Measurements from ENCODE around the gene MAP3K13. TPM values are rescaled to one million over a fixed set of nuclear protein-coding genes. Genes with fewer than 3 reads are reported as not detected.
"Not testable (repeated sequence)": the region's sequence is repeated elsewhere in the genome, so short reads cannot be mapped to it uniquely, and the experiment has no call there.

MAP3K13 gene
- total RNA-seq, 1 donor from 2014 or later = 12.2 TPM

- Mint-ChIP-seq H3K9me3 (no peaks in the 10 kb centered on the region), H3K27me3 (ENCODE audit: insufficient read depth) (peaks cover 5% of the 10 kb centered on the region), H3K4me1 (ENCODE audit: low read depth) (peaks cover 4% of the 10 kb centered on the region), H3K27ac (no peak overlapping the region), H3K36me3 (ENCODE audit: low read depth) (no peaks in the 10 kb centered on the region), H3K4me3 (no peak overlapping the region)
- no peak for DNase-seq (ENCODE audit: low spot score)
- intact Hi-C loops (cut with micrococcal nuclease) = no loop called here
These were observed 53.6 kb downstream of the MAP3K13 start for GRCh38 chr3:185416513-185416912.

GRCh38 chr3:185418561-185418977, 55.6 kb downstream of the MAP3K13 start:
- H3K4me1 Mint-ChIP-seq (ENCODE audit: low read depth); intact Hi-C loops (cut with micrococcal nuclease); H3K4me3 Mint-ChIP-seq; H3K27me3 Mint-ChIP-seq (ENCODE audit: insufficient read depth); DNase-seq (ENCODE audit: low spot score); H3K36me3 Mint-ChIP-seq (ENCODE audit: low read depth); H3K9me3 Mint-ChIP-seq; H3K27ac Mint-ChIP-seq: not testable (repeated sequence)

GRCh38 chr3:185420762-185421161, 57.8 kb downstream of the MAP3K13 start:
- DNase-seq (ENCODE audit: low spot score) = no peak
- peaks cover 4% of the 10 kb centered on the region for H3K4me1 Mint-ChIP-seq (ENCODE audit: low read depth)
- intact Hi-C loops (cut with micrococcal nuclease) = no loop called here
- H3K4me3 Mint-ChIP-seq = no peak overlapping the region
- no peak overlapping the region for H3K27ac Mint-ChIP-seq
- H3K9me3 Mint-ChIP-seq = no peaks in the 10 kb centered on the region
- H3K27me3 Mint-ChIP-seq (ENCODE audit: insufficient read depth) = peaks cover 11% of the 10 kb centered on the region
- H3K36me3 Mint-ChIP-seq (ENCODE audit: low read depth) = no peaks in the 10 kb centered on the region

GRCh38 chr3:185421577-185422232, 58.8 kb downstream of the MAP3K13 start:
- no peak overlapping the region for H3K4me3 Mint-ChIP-seq
- DNase-seq (ENCODE audit: low spot score) = no peak
- no peak overlapping the region for H3K27ac Mint-ChIP-seq
- H3K36me3 Mint-ChIP-seq (ENCODE audit: low read depth) = no peaks in the 10 kb centered on the region
- peaks cover 14% of the 10 kb centered on the region for H3K27me3 Mint-ChIP-seq (ENCODE audit: insufficient read depth)
- intact Hi-C loops (cut with micrococcal nuclease) = no loop called here
- H3K9me3 Mint-ChIP-seq = no peaks in the 10 kb centered on the region
- peaks cover 4% of the 10 kb centered on the region for H3K4me1 Mint-ChIP-seq (ENCODE audit: low read depth)

DNA sequence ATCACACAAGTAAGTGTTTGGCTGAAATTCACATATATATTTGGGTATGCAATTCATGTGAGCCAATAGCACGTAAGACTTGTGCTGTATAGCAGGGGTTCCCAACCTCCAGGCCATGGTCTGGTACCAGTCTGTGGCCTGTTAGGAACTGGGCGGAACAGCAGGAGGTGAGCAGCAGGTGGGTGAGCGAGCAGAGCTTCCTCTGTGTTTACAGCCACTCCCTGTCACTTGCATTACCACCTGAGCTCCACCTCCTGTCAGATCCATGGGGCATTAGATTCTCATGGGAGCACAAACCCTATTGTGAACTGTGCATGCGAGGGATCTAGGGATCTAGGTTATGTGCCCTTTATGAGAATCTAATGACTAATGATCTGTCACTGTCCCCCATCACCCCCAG, 59.7 kb downstream of the MAP3K13 start:
- H3K27ac Mint-ChIP-seq = no peak overlapping the region
- no peak overlapping the region for H3K4me3 Mint-ChIP-seq
- no peaks in the 10 kb centered on the region for H3K36me3 Mint-ChIP-seq (ENCODE audit: low read depth)
- intact Hi-C loops (cut with micrococcal nuclease) = no loop called here
- no peak for DNase-seq (ENCODE audit: low spot score)
- no peaks in the 10 kb centered on the region for H3K9me3 Mint-ChIP-seq
- H3K4me1 Mint-ChIP-seq (ENCODE audit: low read depth) = peaks cover 4% of the 10 kb centered on the region
- peaks cover 14% of the 10 kb centered on the region for H3K27me3 Mint-ChIP-seq (ENCODE audit: insufficient read depth)

DNA sequence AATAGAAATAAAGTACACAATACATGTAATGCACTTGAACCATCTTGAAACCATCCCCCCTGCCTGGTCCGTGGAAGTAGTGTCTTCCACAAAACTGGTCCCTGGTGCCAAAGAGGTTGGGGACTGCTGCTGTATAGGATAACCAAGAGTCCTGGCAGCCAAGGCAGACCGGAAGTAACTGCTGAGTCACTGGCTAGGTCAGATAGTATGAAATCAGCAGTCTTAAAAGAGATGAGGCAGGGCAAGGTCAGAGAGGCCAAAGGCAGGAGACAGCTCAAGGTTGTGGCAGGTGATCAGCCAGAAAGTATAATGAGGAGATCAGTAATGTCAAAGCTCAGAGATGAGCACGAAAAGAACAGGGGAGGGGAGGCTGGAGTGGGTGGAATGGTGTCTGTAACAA, 60.2 kb downstream of the MAP3K13 start:
- Mint-ChIP-seq H3K4me1 (ENCODE audit: low read depth) (peaks cover 4% of the 10 kb centered on the region), H3K9me3 (no peaks in the 10 kb centered on the region), H3K27ac (no peak overlapping the region), H3K36me3 (ENCODE audit: low read depth) (no peaks in the 10 kb centered on the region), H3K27me3 (ENCODE audit: insufficient read depth) (peaks cover 14% of the 10 kb centered on the region), H3K4me3 (no peak overlapping the region)
- DNase-seq (ENCODE audit: low spot score) = no peak
- intact Hi-C loops (cut with micrococcal nuclease) = no loop called here

DNA sequence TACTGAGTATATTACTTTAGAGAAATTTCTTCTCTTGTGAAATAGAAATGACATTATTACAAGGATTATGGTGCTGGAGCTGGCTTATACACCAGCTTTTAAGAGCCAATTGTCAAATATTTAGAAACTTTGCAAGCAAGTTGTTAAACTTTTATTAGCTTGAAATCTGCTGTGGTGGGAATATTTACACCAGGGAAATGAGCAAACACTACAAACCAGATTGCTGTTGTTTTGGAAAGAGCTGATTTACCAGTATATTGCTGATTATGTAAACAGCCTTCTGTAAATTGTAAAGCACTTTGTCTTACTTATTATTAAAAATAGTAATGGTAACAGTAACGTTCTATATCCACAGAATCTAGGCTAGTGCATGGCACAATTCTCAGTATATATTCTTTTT, 61.5 kb downstream of the MAP3K13 start:
- Mint-ChIP-seq H3K27me3 (ENCODE audit: insufficient read depth) (peaks cover 14% of the 10 kb centered on the region), H3K9me3 (no peaks in the 10 kb centered on the region), H3K36me3 (ENCODE audit: low read depth) (no peaks in the 10 kb centered on the region), H3K27ac (no peak overlapping the region), H3K4me3 (no peak overlapping the region), H3K4me1 (ENCODE audit: low read depth) (peaks cover 4% of the 10 kb centered on the region)
- intact Hi-C loops (cut with micrococcal nuclease) = no loop called here
- no peak for DNase-seq (ENCODE audit: low spot score)

DNA sequence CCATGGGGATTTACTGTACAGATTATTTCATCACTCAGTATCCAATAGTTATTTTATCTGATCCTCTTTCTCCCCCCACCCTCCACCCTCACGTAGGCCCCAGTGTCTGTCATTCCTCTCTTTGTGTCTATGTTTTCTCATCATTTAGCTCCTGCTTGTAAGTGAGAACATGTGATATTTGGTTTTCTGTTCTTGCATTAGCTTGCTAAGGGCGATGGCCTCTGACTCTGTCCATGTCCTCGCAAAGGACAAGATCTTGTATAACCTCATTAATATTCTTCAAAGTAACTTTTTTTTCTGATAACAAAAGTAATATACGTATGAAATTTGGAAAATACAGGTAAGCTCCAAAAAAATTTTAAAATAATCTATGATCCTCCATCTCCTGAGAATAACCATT, 67.4 kb downstream of the MAP3K13 start:
- no peak overlapping the region for H3K4me3 Mint-ChIP-seq
- H3K27me3 Mint-ChIP-seq (ENCODE audit: insufficient read depth) = peaks cover 3% of the 10 kb centered on the region
- H3K27ac Mint-ChIP-seq = no peak overlapping the region
- no peaks in the 10 kb centered on the region for H3K4me1 Mint-ChIP-seq (ENCODE audit: low read depth)
- no peak for DNase-seq (ENCODE audit: low spot score)
- H3K36me3 Mint-ChIP-seq (ENCODE audit: low read depth) = no peaks in the 10 kb centered on the region
- intact Hi-C loops (cut with micrococcal nuclease) = no loop called here
- H3K9me3 Mint-ChIP-seq = no peaks in the 10 kb centered on the region

GRCh38 chr3:185439745-185440466, 77.0 kb downstream of the MAP3K13 start:
- no peak overlapping the region for H3K27ac Mint-ChIP-seq
- no peaks in the 10 kb centered on the region for H3K4me1 Mint-ChIP-seq (ENCODE audit: low read depth)
- no peak for DNase-seq (ENCODE audit: low spot score)
- H3K36me3 Mint-ChIP-seq (ENCODE audit: low read depth) = no peaks in the 10 kb centered on the region
- H3K27me3 Mint-ChIP-seq (ENCODE audit: insufficient read depth) = peaks cover 7% of the 10 kb centered on the region
- no peak overlapping the region for H3K4me3 Mint-ChIP-seq
- intact Hi-C loops (cut with micrococcal nuclease) = no loop called here
- no peaks in the 10 kb centered on the region for H3K9me3 Mint-ChIP-seq

GRCh38 chr3:185442031-185442430, 79.1 kb downstream of the MAP3K13 start:
- DNase-seq (ENCODE audit: low spot score) = no peak
- no peaks in the 10 kb centered on the region for H3K9me3 Mint-ChIP-seq
- no peaks in the 10 kb centered on the region for H3K36me3 Mint-ChIP-seq (ENCODE audit: low read depth)
- no peak overlapping the region for H3K4me3 Mint-ChIP-seq
- H3K4me1 Mint-ChIP-seq (ENCODE audit: low read depth) = no peaks in the 10 kb centered on the region
- intact Hi-C loops (cut with micrococcal nuclease) = no loop called here
- no peak overlapping the region for H3K27ac Mint-ChIP-seq
- peaks cover 7% of the 10 kb centered on the region for H3K27me3 Mint-ChIP-seq (ENCODE audit: insufficient read depth)

DNA sequence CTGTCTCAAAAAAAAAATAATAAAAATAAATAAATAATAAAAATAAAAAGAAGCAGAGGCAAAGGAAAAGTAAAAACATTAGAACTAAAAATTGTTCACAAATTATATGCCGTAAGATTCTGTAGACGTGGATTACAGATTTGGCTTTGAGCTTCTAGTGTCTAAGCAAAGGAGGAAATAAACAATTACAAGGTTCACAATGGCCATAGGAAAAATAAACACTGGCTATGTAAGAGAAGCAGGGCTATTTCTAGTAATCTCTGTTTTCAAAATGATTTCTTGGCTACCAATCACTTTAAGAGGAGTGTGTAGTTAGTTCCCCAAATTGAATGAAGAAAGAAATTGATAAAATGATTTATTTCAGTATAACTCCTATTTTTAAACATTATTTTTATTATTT, 81.4 kb downstream of the MAP3K13 start:
- no peaks in the 10 kb centered on the region for H3K36me3 Mint-ChIP-seq (ENCODE audit: low read depth)
- H3K27ac Mint-ChIP-seq = no peak overlapping the region
- no peaks in the 10 kb centered on the region for H3K4me1 Mint-ChIP-seq (ENCODE audit: low read depth)
- H3K9me3 Mint-ChIP-seq = no peaks in the 10 kb centered on the region
- no peak overlapping the region for H3K4me3 Mint-ChIP-seq
- H3K27me3 Mint-ChIP-seq (ENCODE audit: insufficient read depth) = peaks cover 5% of the 10 kb centered on the region
- intact Hi-C loops (cut with micrococcal nuclease) = no loop called here
- no peak for DNase-seq (ENCODE audit: low spot score)

- H3K36me3 Mint-ChIP-seq (ENCODE audit: low read depth) = no peaks in the 10 kb centered on the region
- DNase-seq (ENCODE audit: low spot score) = no peak
- H3K4me3 Mint-ChIP-seq = no peak overlapping the region
- H3K27me3 Mint-ChIP-seq (ENCODE audit: insufficient read depth) = no peaks in the 10 kb centered on the region
- intact Hi-C loops (cut with micrococcal nuclease) = no loop called here
- no peaks in the 10 kb centered on the region for H3K9me3 Mint-ChIP-seq
- no peak overlapping the region for H3K27ac Mint-ChIP-seq
- H3K4me1 Mint-ChIP-seq (ENCODE audit: low read depth) = no peaks in the 10 kb centered on the region
These were observed 85.2 kb downstream of the MAP3K13 start for GRCh38 chr3:185448107-185448506.

DNA sequence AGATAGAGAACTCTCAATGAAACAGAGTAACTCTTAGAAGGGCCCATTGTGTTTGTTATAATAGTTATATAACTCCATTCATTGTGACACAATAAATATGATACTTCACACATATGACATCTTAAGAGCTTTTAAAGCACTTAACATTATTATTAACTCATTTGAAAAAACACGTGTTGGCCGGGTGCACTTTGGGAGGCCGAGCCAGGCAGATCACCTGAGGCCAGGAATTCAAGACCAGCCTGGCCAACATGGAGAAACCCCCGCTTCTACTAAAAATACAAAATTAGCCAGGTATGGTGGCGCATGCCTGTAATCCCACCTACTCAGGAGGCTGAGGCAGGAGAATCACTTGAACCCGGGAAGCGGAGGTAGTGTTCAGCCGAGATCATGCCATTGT, 88.5 kb downstream of the MAP3K13 start:
- H3K9me3 Mint-ChIP-seq; H3K4me1 Mint-ChIP-seq (ENCODE audit: low read depth); H3K27ac Mint-ChIP-seq; H3K27me3 Mint-ChIP-seq (ENCODE audit: insufficient read depth); DNase-seq (ENCODE audit: low spot score); H3K4me3 Mint-ChIP-seq; intact Hi-C loops (cut with micrococcal nuclease); H3K36me3 Mint-ChIP-seq (ENCODE audit: low read depth): not testable (repeated sequence)

Data from activated T-helper 1 cell treated with anti-CD3 and anti-CD28 coated beads, Interleukin-12 subunit alpha, Interleukin-12 subunit beta, Interleukin-2, Interleukin-4 antibody, amounts not matched to agents 30 ng/mL and 10 ng/mL and 1 ng/mL, durations not matched to agents 14 hours and 24 hours and 36 hours (primary cell).